HepG2 (cell line): ENCODE results near the gene ENO1. TPM values are rescaled to one million over a fixed set of nuclear protein-coding genes. Genes with fewer than 3 reads are reported as not detected.

Source experiments
- ADNP ChIP-seq: sonication (generic); formaldehyde crosslinking; IDR thresholded peaks from 2 replicates; pipeline ENCODE4 v1.4.0; 2020; ENCODE audit warnings: missing genetic modification reagents
- ARNTL ChIP-seq: sonication (generic); formaldehyde crosslinking; IDR thresholded peaks from 2 replicates; pipeline ENCODE4 v1.4.0; 2020; ENCODE audit warnings: mild to moderate bottlenecking, missing genetic modification reagents
- CEBPG ChIP-seq: IDR thresholded peaks from 2 replicates; pipeline ENCODE4 v1.6.1; 2016
- EP300 ChIP-seq, 3 experiments: sonication (generic) in 1 of 3; formaldehyde crosslinking in 1 of 3; IDR thresholded peaks; 2 replicates each; pipeline versions ENCODE4 v1.5.1 to v1.6.1; 2011 to 2020; ENCODE audit warnings: low read depth in 2 of 3, low read length in 2 of 3, borderline replicate concordance in 1 of 3, improper control_type of control experiment in 1 of 3, mild to moderate bottlenecking in 1 of 3, missing genetic modification reagents in 1 of 3, moderate library complexity in 1 of 3
- HMGXB3 ChIP-seq: sonication (generic); formaldehyde crosslinking; IDR thresholded peaks from 2 replicates; pipeline ENCODE4 v1.4.0; 2020; ENCODE audit warnings: missing genetic modification reagents, borderline replicate concordance
- HNRNPUL1 ChIP-seq: fragments of 200-400 bp; formaldehyde crosslinking; IDR thresholded peaks from 2 replicates; pipeline ENCODE4 v1.6.1; 2017; ENCODE audit warnings: low read depth, mild to moderate bottlenecking, low read length, moderate library complexity
- HOXA5 ChIP-seq: sonication (generic); formaldehyde crosslinking; IDR thresholded peaks from 2 replicates; pipeline ENCODE4 v1.4.0; 2020; ENCODE audit warnings: missing genetic modification reagents
- HOXA7 ChIP-seq: sonication (generic); formaldehyde crosslinking; IDR thresholded peaks from 2 replicates; pipeline ENCODE4 v1.8.1; 2022; ENCODE audit warnings: mild to moderate bottlenecking, missing genetic modification reagents, moderate library complexity
- KLF11 ChIP-seq: IDR thresholded peaks from 2 replicates; pipeline ENCODE4 v1.6.1; 2016; ENCODE audit warnings: missing compliant biosample characterization
- RAD21 ChIP-seq: fragments of 450-650 bp; formaldehyde crosslinking; IDR thresholded peaks from 2 replicates; pipeline ENCODE4 v1.5.0; 2020; ENCODE audit warnings: mild to moderate bottlenecking
- TAF1 ChIP-seq: sonication (generic); formaldehyde crosslinking; IDR thresholded peaks from 2 replicates; pipeline ENCODE4 v1.4.0; 2020; ENCODE audit warnings: missing genetic modification reagents
- TMF1 ChIP-seq: sonication (generic); formaldehyde crosslinking; IDR thresholded peaks from 2 replicates; pipeline ENCODE4 v1.8.1; 2022; ENCODE audit warnings: low read depth, missing genetic modification reagents
- TOE1 ChIP-seq: sonication (generic); formaldehyde crosslinking; IDR thresholded peaks from 2 replicates; pipeline ENCODE4 v1.4.0; 2020; ENCODE audit warnings: mild to moderate bottlenecking, missing genetic modification reagents
- U2AF1 ChIP-seq: fragments of 200-400 bp; formaldehyde crosslinking; optimal IDR thresholded peaks from 2 replicates; pipeline ENCODE3; 2017; ENCODE audit warnings: mild to moderate bottlenecking, low read depth, low read length
- XRCC5 ChIP-seq: fragments of 200-400 bp; formaldehyde crosslinking; optimal IDR thresholded peaks from 2 replicates; pipeline ENCODE3; 2017; ENCODE audit warnings: mild to moderate bottlenecking, low read length
- ZBTB46 ChIP-seq: sonication (generic); formaldehyde crosslinking; IDR thresholded peaks from 2 replicates; pipeline ENCODE4 v1.4.0; 2020; ENCODE audit warnings: mild to moderate bottlenecking, missing genetic modification reagents, borderline replicate concordance
- ZBTB7B ChIP-seq: sonication (generic); formaldehyde crosslinking; IDR thresholded peaks from 2 replicates; pipeline ENCODE4 v1.4.0; 2020; ENCODE audit warnings: missing genetic modification reagents
- ZMYM3 ChIP-seq: sonication (generic); formaldehyde crosslinking; IDR thresholded peaks from 2 replicates; pipeline ENCODE4 v1.5.1; 2020; ENCODE audit warnings: mild to moderate bottlenecking, missing genetic modification reagents
- ZNF296 ChIP-seq: sonication (generic); formaldehyde crosslinking; conservative IDR thresholded peaks from 2 replicates; pipeline ENCODE4 v1.5.0; 2020; ENCODE audit warnings: mild to moderate bottlenecking, missing genetic modification reagents
- ZNF574 ChIP-seq: sonication (generic); formaldehyde crosslinking; IDR thresholded peaks from 2 replicates; pipeline ENCODE4 v1.4.0; 2020; ENCODE audit warnings: missing genetic modification reagents
- ZNF766 ChIP-seq: sonication (generic); formaldehyde crosslinking; IDR thresholded peaks from 2 replicates; pipeline ENCODE4 v1.5.0; 2020; ENCODE audit warnings: missing genetic modification reagents, borderline replicate concordance
- polyA plus RNA-seq, 8 experiments: library from polyadenylated mRNA; depleted of rRNA in 3 of 8; stranded (reverse) in 7 of 8; unstranded in 1 of 8; fragments of >200 nt; fragmentation: Illumina TruSeq in 4 of 8; extraction: Trizol in 4 of 8; gene quantifications; 2 replicates each; pipeline versions ENCODE4 v1.2.1 to v1.2.3, GENCODE V29; 2011 to 2016; ENCODE audit warnings: low read depth in 4 of 8, missing spikeins in 1 of 8, mixed read lengths in 1 of 8; ENCODE audit not compliant: insufficient read depth in 1 of 8
- total RNA-seq, 5 experiments: library from RNA; depleted of rRNA; stranded (reverse); fragments of >200 nt; fragmentation: Illumina TruSeq; extraction: Trizol; gene quantifications; 2 replicates each; pipeline ENCODE4 v1.2.3, GENCODE V29; 2016; ENCODE audit warnings: low read depth in 1 of 5

The ENO1 gene
- total and polyA plus RNA-seq, 2 of the 13 experiments (the other 11 are each of a cell fraction or from before 2014, with no cell fraction given) = 1,559 to 3,103 TPM

GRCh38 chr1:8878698-8879463 lies 395 bp upstream of the ENO1 start (continued):
- TF ChIP-seq ZBTB7B (CRISPR knock-in tag) = no peak; the same call in 1 of the 2 replicates
- TF ChIP-seq ZNF296 (CRISPR knock-in tag) = no peak
- no peak for TF ChIP-seq HNRNPUL1
- TF ChIP-seq ADNP (CRISPR knock-in tag) = no peak
- peak; percentile 93; the same call in 1 of the 2 replicates for TF ChIP-seq HOXA7 (CRISPR knock-in tag)
- peak; percentile 62 for TF ChIP-seq TAF1
- peak; percentile 89 for TF ChIP-seq ZNF574 (CRISPR knock-in tag)
- peak; percentile 48 for TF ChIP-seq U2AF1
- TF ChIP-seq ZBTB46 (CRISPR knock-in tag) = peak; percentile 70; the same call in 1 of the 2 replicates
- TF ChIP-seq ARNTL = peak; percentile 83
- peak; percentile 74; the same call in 1 of the 2 replicates for TF ChIP-seq TOE1
- TF ChIP-seq KLF11 (CRISPR knock-in tag) = peak; percentile 91
- TF ChIP-seq EP300 (IDR thresholded peaks at IDR 0.05; ENCODE audit: low read depth in 2 of 2, low read length in 2 of 2) = peak in 1 of 2 experiments; percentile 55; a peak in 2 of 4 replicates
- TF ChIP-seq EP300 (CRISPR knock-in tag; IDR thresholded peaks at IDR 0.05; ENCODE audit: borderline replicate concordance) = peak; percentile 18; the same call in 1 of the 2 replicates
- TF ChIP-seq ZNF766 (CRISPR knock-in tag) = peak; percentile 99
- TF ChIP-seq RAD21 (CRISPR knock-in tag) = peak; percentile 57
- TF ChIP-seq XRCC5 = no peak
- peak; percentile 28; the same call in 1 of the 2 replicates for TF ChIP-seq CEBPG (CRISPR knock-in tag)
- no peak for TF ChIP-seq HMGXB3 (CRISPR knock-in tag)
- peak; percentile 7; the same call in 1 of the 2 replicates for TF ChIP-seq ZMYM3 (CRISPR knock-in tag)
- TF ChIP-seq TMF1 = peak; percentile 97
- peak; percentile 92 for TF ChIP-seq HOXA5
